HG02588 (cell line): Measurements from ENCODE around the gene NME5.
"Not testable (repeated sequence)": the region's sequence is repeated elsewhere in the genome, so short reads cannot be mapped to it uniquely, and the experiment has no call there.

Experiments used
- ATAC-seq: cut with Tn5 transposase; IDR thresholded peaks from one replicate; pipeline ENCODE4 v1.9.1; 2021; ENCODE audit warnings: mild to moderate bottlenecking, moderate library complexity; ENCODE audit not compliant: unreplicated experiment

NME5 gene

DNA sequence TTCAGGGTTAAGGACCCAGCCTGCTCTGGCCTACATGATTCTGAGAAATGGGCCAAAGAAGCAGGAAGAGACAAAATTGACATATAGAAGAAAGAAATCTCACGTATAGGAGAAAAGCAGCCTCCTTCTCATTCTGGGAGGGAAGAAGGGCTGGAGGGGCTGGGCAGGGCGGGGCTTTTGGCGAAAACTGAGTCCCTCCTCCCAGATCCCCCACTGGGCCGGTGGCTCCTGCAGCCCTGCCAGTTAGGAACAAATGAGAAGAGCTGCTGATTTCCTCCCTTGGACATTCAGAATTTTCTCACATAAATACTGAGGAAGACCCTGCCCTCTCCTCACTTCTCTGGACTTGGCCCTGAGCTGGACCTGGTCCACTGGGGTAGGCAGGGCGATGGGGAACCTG lies 55.5 kb downstream of the NME5 start, which contains the start of gene WNT8A:
TSS of gene WNT8A (plus strand) at position 332 of the 400 bp plus-strand sequence. CDS start 95 bp downstream, outside the sequence.
- ATAC-seq, result no peak

DNA sequence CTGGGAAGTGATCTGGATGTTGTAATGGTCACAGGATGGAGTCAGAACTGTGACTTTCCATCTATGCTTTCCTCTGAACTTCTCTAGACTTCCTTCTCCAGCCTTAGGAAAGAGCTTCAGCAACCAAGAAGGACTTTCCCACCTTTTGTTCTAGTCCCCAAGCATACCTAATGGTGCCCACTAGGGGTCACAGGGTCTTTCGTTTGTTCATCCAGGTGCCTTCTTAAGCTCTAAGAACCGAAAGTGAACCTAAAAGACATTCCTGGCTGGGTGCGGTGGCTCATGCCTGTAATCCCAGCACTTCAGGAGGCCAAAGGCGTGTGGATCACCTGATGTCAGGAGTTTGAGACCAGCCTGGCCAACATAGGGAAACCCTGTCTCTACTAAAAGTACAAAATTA lies 57.2 kb downstream of the NME5 start:
- no peak for ATAC-seq

DNA sequence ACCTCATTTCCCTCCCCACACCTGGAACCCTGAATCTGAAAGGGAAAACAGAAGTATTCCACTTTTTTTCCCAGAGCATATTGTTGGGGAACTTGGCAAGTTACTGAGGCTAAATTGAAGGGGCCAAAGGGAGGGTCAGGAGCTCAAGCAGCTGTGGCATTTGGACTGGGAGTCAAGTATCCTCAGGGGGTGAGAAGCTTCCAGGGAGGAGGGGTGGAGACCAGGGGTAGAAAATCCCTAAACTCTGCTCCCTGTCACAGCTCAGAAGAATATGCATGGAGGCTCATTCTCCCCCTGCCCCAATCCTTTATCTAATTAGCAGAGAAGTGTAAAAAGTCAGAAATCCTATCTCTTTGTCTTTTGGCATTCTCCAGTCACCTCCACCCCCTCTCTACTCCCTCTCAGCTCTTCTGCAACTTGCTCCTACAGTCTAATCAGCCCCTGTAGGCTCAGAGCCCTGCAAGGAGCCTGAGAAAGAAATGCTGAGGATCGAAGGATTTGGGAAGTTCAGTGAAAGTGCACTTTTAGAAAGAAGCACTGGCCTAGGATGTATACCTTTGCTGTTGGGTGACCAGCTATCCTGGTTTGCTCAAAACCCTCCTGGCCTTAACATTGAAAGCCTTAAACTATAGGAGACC lies 61.1 kb downstream of the NME5 start:
- no peak for ATAC-seq

DNA sequence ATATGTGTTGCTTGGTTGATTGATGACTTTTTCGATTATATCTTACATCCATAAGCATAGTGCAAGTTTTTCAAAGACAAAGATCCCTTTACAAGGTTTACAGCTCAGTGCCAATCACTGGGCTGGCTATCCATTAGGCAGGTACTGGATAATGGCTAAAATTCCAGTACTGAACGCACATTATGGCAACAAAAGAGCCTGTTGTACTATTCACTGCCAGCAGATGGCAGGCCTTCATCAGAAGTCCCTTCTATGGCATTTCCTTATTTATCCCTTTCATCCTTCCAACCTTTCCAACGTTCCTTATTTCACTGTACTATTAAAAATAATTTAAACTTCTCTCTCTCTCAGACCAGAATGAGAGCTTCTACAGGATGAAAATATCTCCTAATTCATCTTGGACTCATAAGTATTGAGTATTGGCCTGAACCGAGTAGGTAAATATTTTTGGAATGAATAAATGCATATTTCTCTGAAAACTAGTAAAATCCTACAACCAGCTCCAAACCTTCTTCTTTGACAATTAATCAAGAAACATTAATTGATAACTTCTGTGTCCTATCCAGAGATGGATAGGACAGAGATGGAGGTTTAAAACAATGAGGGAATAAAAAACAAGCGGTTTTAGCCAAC lies 62.0 kb downstream of the NME5 start:
- no peak for ATAC-seq

DNA sequence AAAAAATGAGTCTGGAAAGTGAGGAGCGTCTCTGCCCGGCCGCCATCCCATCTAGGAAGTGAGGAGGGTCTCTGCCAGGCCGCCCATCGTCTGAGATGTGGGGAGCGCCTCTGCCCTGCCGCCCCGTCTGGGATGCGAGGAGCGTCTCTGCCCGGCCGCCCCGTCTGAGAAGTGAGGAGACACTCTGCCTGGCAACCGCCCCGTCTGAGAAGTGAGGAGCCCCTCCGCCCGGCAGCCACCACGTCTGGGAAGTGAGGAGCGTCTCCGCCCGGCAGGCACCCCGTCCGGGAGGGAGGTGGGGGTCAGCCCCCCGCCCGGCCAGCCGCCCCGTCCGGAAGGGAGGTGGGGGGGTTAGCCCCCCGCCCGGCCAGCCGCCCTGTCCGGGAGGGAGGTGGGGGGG lies 69.2 kb downstream of the NME5 start:
- not testable (repeated sequence) for ATAC-seq

DNA sequence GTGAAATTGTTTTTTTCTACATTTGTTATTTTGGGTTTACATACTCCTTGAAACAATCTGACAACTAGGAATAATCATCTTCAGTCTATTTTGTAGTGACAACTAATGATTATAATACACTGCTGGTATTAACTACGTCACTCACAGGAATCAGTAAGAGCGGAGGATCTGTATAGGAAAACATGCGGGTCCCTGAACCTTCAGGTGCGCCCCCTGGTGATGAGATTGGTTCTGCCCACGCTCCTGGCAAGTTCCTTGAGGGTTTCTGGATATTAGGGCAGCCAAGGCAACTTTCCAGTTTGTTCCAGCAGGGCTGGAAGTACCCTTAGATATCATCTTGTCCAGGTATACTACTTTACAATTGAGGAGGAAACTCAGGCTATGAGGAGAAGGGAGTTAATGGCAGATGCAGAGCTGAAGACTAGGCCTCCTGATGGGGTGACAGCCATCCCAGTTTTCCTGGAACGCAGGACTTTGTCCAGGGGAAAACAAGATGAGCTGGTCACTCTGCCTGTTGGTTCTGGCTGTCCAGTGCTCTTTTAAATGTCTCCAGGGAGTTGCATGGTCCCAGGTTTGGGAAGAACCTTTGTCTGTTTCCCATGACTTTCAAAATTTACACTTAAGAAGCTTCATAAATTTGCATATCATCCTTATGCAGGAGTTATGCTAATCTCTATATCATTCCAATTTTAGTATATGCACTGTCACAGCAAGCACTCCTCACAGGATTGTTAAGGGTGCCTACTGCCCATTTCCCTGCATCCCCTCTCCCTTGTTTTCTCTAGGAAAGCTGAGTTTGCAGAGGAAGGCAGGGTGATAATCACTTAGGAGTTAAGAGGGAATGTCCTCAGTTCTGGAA lies 70.3 kb downstream of the NME5 start:
- no peak for ATAC-seq

DNA sequence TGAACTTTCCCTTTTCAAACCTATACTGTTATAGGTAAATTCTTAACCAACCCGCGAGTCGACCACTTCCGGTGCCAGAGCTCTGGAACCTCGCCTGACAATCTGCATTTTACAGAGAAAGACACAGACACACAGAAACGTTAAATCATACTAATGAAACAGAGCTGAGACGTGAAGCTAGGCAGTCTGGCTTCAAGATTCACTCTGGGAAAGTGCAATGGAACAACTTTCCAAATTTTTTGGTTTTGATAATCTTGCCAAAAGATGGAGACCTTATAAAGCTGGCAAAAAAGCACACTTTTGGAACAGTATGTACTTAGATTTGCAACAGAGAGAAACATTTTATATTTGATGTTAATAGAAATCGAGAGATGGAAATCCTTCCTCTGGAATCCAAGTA lies 71.3 kb downstream of the NME5 start:
- no peak for ATAC-seq
